ENCODE measurements around the gene SGSM2.
"Not testable (repeated sequence)": the region's sequence is repeated elsewhere in the genome, so short reads cannot be mapped to it uniquely, and the experiment has no call there.

SGSM2 gene

GRCh38 chr17:2336852-2337543 is at the start of gene SGSM2:
TSS of gene SGSM2 (plus strand) at chr17:2337501. CDS start at chr17:2337689, 188 bp downstream.
- DNase-seq: peak; percentile 12

- DNase-seq: no peak
These were observed 47.3 kb upstream of the SGSM2 start for GRCh38 chr17:2289878-2290478.

- no peak for DNase-seq
These were observed 45.2 kb upstream of the SGSM2 start for GRCh38 chr17:2292100-2292499.

GRCh38 chr17:2295575-2295974 is 41.7 kb upstream of the SGSM2 start:
- DNase-seq: no peak

- DNase-seq: no peak
These were observed 40.3 kb upstream of the SGSM2 start for GRCh38 chr17:2297023-2297422.

- DNase-seq: no peak
These were observed 38.2 kb upstream of the SGSM2 start for GRCh38 chr17:2299136-2299535.

GRCh38 chr17:2299756-2300155 is 37.5 kb upstream of the SGSM2 start:
- no peak for DNase-seq

- DNase-seq: no peak
These were observed 34.5 kb upstream of the SGSM2 start for GRCh38 chr17:2302778-2303203.

- DNase-seq: peak; percentile 84
These were observed 33.8 kb upstream of the SGSM2 start, which contains the start of the genes SMG6 and SRR for GRCh38 chr17:2303204-2304188. TSS of gene SMG6 (minus strand) at chr17:2303785. CDS start at chr17:2303720, 65 bp downstream. TSS of gene SRR (plus strand) at chr17:2303950. CDS start at chr17:2315561, 11,611 bp downstream.

GRCh38 chr17:2304931-2305330 is 32.4 kb upstream of the SGSM2 start:
- no peak for DNase-seq

- DNase-seq: no peak
These were observed 27.8 kb upstream of the SGSM2 start for GRCh38 chr17:2309338-2310154.

- DNase-seq: no peak
These were observed 24.6 kb upstream of the SGSM2 start for GRCh38 chr17:2312736-2313135.

- not testable (repeated sequence) for DNase-seq
These were observed 20.4 kb upstream of the SGSM2 start for GRCh38 chr17:2316916-2317205.

- DNase-seq: no peak
These were observed 19.5 kb upstream of the SGSM2 start for GRCh38 chr17:2317796-2318195.

- no peak for DNase-seq
These were observed 18.2 kb upstream of the SGSM2 start for GRCh38 chr17:2319051-2319450.

GRCh38 chr17:2321399-2321798 is 15.9 kb upstream of the SGSM2 start:
- DNase-seq: no peak

- DNase-seq: no peak
These were observed 13.5 kb upstream of the SGSM2 start for GRCh38 chr17:2323629-2324314.

- no peak for DNase-seq
These were observed 6.0 kb upstream of the SGSM2 start for GRCh38 chr17:2331303-2331702.

GRCh38 chr17:2335726-2336214 is 1.5 kb upstream of the SGSM2 start:
- DNase-seq: no peak

GRCh38 chr17:2336215-2336851 is 968 bp upstream of the SGSM2 start, which contains the start of gene TSR1:
TSS of gene TSR1 (minus strand) at chr17:2336457. CDS start at chr17:2336427, 30 bp downstream.
- DNase-seq: peak; percentile 88
